GM04503 (cell line): ENCODE results near the gene SRSF4.
A peak's percentile ranks its signal among the peaks of the same experiment; 100 is the strongest.
"Not testable (repeated sequence)": the region's sequence is repeated elsewhere in the genome, so short reads cannot be mapped to it uniquely, and the experiment has no call there.

ENCODE experiments used
- DNase-seq: peaks from one replicate; pipeline ENCODE4 v3.0.0-alpha.2; 2012; ENCODE audit warnings: low read depth

Gene SRSF4

GRCh38 chr1:29162476-29163138 is 19.1 kb downstream of the SRSF4 start:
- DNase-seq, result no peak

GRCh38 chr1:29162025-29162424 is 19.7 kb downstream of the SRSF4 start:
- DNase-seq, result no peak

- DNase-seq, result no peak
Measured at GRCh38 chr1:29159773-29160172, 21.9 kb downstream of the SRSF4 start.

- DNase-seq, result no peak
Measured at GRCh38 chr1:29157269-29157601, 24.5 kb downstream of the SRSF4 start.

- no peak for DNase-seq
Measured at GRCh38 chr1:29156543-29157268, 25.0 kb downstream of the SRSF4 start.

- no peak for DNase-seq
Measured at GRCh38 chr1:29152046-29152805, 29.5 kb downstream of the SRSF4 start.

GRCh38 chr1:29150346-29150745 is 31.4 kb downstream of the SRSF4 start:
- DNase-seq, result not testable (repeated sequence)

- no peak for DNase-seq
Measured at GRCh38 chr1:29148656-29149491, 32.8 kb downstream of the SRSF4 start.

GRCh38 chr1:29145739-29146437 is 35.8 kb downstream of the SRSF4 start:
- DNase-seq, result peak; percentile 92

GRCh38 chr1:29144178-29144577 is 37.5 kb downstream of the SRSF4 start:
- DNase-seq, result no peak

- DNase-seq, result no peak
Measured at GRCh38 chr1:29142714-29143113, 39.0 kb downstream of the SRSF4 start.

GRCh38 chr1:29136391-29136915 is 45.2 kb downstream of the SRSF4 start:
- DNase-seq, result no peak

GRCh38 chr1:29134695-29135028 is 47.0 kb downstream of the SRSF4 start:
- DNase-seq, result no peak

- no peak for DNase-seq
Measured at GRCh38 chr1:29133861-29134694, 47.6 kb downstream of the SRSF4 start.

GRCh38 chr1:29131056-29131455 is 50.6 kb downstream of the SRSF4 start:
- not testable (repeated sequence) for DNase-seq

- DNase-seq, result no peak
Measured at GRCh38 chr1:29129916-29130315, 51.8 kb downstream of the SRSF4 start.

- DNase-seq, result no peak
Measured at GRCh38 chr1:29128739-29129138, 53.0 kb downstream of the SRSF4 start.

GRCh38 chr1:29126198-29126597 is 55.5 kb downstream of the SRSF4 start:
- no peak for DNase-seq

- DNase-seq, result no peak
Measured at GRCh38 chr1:29125788-29126187, 55.9 kb downstream of the SRSF4 start.

- DNase-seq, result no peak
Measured at GRCh38 chr1:29125237-29125641, 56.5 kb downstream of the SRSF4 start.
